IMR-90 (cell line): Measurements from ENCODE around the gene MADD. TPM values are rescaled to one million over a fixed set of nuclear protein-coding genes. Genes with fewer than 3 reads are reported as not detected.

ENCODE experiments used
- ATAC-seq: fragments of 200-7000 bp; cut with Tn5 transposase; 2 replicates; pipeline ENCODE4 v1.9.1; 2020; ENCODE audit warnings: low read depth, mild to moderate bottlenecking, moderate library complexity
- BruUV-seq: library from RNA; stranded (reverse); fragments of 400-500 nt; replicated peaks from 2 replicates; lab custom pipeline; 2021; lab: Mats Ljungman, UMichigan
- CTCF ChIA-PET: fragments of 300-600 bp; formaldehyde crosslinking; extraction: SDS; loops from one replicate; lab custom pipeline; 2021; ENCODE audit warnings: antibody characterized with exemption; lab: Yijun Ruan, JAX
- POLR2A ChIA-PET: fragments of 300-600 bp; sonication (Branson Sonifier 250); formaldehyde crosslinking; loops from one replicate; lab custom pipeline; 2022; ENCODE audit warnings: antibody characterized with exemption; ENCODE audit not compliant: unreplicated experiment; lab: Charles Lee
- DNase-seq: peaks from one replicate; pipeline ENCODE4 v3.0.0; 2013
- H2AFZ ChIP-seq: replicated peaks from 2 replicates; pipeline ENCODE3; 2013; ENCODE audit warnings: low read length, mild to moderate bottlenecking; ENCODE audit not compliant: poor library complexity
- H2AK5ac ChIP-seq: 2 replicates; pipeline ENCODE4 v1.6.1; 2013; ENCODE audit warnings: low read depth, low read length, inconsistent platforms
- H2AK9ac ChIP-seq: replicated peaks from 2 replicates; pipeline ENCODE3; 2013; ENCODE audit warnings: mild to moderate bottlenecking, low read depth, low read length, moderate library complexity; ENCODE audit not compliant: poor library complexity
- H2BK120ac ChIP-seq: 2 replicates; pipeline ENCODE4 v1.6.1; 2013; ENCODE audit warnings: low read depth, low read length, inconsistent platforms
- H2BK15ac ChIP-seq: 3 replicates; pipeline ENCODE4 v1.6.1; 2013; ENCODE audit warnings: low read depth, low read length, inconsistent platforms
- H2BK20ac ChIP-seq: 2 replicates; pipeline ENCODE4 v1.6.1; 2013; ENCODE audit warnings: low read depth, mild to moderate bottlenecking, inconsistent platforms, low read length, moderate library complexity
- H2BK5ac ChIP-seq: 2 replicates; pipeline ENCODE4 v1.6.1; 2013; ENCODE audit warnings: mild to moderate bottlenecking, low read depth, low read length, inconsistent platforms; ENCODE audit not compliant: poor library complexity, severe bottlenecking
- H3K14ac ChIP-seq: replicated peaks from 2 replicates; pipeline ENCODE4 v1.6.1; 2013; ENCODE audit warnings: low read depth, low read length, inconsistent platforms
- H3K18ac ChIP-seq: 2 replicates; pipeline ENCODE4 v1.6.1; 2013; ENCODE audit warnings: low read depth, low read length, control low read depth
- H3K23ac ChIP-seq: 2 replicates; pipeline ENCODE4 v1.6.1; 2013; ENCODE audit warnings: low read depth, low read length, inconsistent platforms
- H3K27ac ChIP-seq: 2 replicates; pipeline ENCODE4 v1.5.1; 2013; ENCODE audit warnings: mild to moderate bottlenecking, control low read depth, low read length; ENCODE audit not compliant: insufficient read depth
- H3K27me3 ChIP-seq: 2 replicates; pipeline ENCODE4 v1.6.1; 2013; ENCODE audit warnings: low read length; ENCODE audit not compliant: control insufficient read depth, insufficient read depth
- H3K36me3 ChIP-seq: 2 replicates; pipeline ENCODE4 v1.6.1; 2013; ENCODE audit warnings: low read length, mixed read lengths; ENCODE audit not compliant: control insufficient read depth, insufficient read depth
- H3K4ac ChIP-seq: 2 replicates; pipeline ENCODE4 v1.6.1; 2013; ENCODE audit warnings: low read depth, low read length, inconsistent platforms
- H3K4me1 ChIP-seq: 2 replicates; pipeline ENCODE4 v1.6.1; 2013; ENCODE audit warnings: low read length, mixed read lengths; ENCODE audit not compliant: control insufficient read depth, insufficient read depth
- H3K4me2 ChIP-seq: 2 replicates; pipeline ENCODE4 v1.6.1; 2013; ENCODE audit warnings: low read depth, mild to moderate bottlenecking, control low read depth, low read length, moderate library complexity
- H3K4me3 ChIP-seq: 2 replicates; pipeline ENCODE4 v1.5.1; 2013; ENCODE audit warnings: low read depth, mild to moderate bottlenecking, control low read depth, low read length, moderate library complexity; ENCODE audit not compliant: insufficient read depth
- H3K56ac ChIP-seq: 2 replicates; pipeline ENCODE4 v1.6.1; 2013; ENCODE audit warnings: low read length, inconsistent platforms; ENCODE audit not compliant: insufficient read depth; ENCODE audit errors: extremely low read depth
- H3K79me1 ChIP-seq, 2 experiments: 2 replicates each; pipeline ENCODE4 v1.6.1; 2013; ENCODE audit warnings: low read length in 2 of 2, inconsistent platforms in 1 of 2, low read depth in 1 of 2
- H3K9ac ChIP-seq: 2 replicates; pipeline ENCODE4 v1.6.1; 2013; ENCODE audit warnings: low read depth, low read length, control low read depth
- H3K9me1 ChIP-seq: 2 replicates; pipeline ENCODE4 v1.6.1; 2013; ENCODE audit warnings: low read length, inconsistent platforms; ENCODE audit not compliant: insufficient read depth
- H3K9me3 ChIP-seq: 2 replicates; pipeline ENCODE4 v1.6.1; 2013; ENCODE audit warnings: low read length; ENCODE audit not compliant: control insufficient read depth, insufficient read depth
- H4K20me1 ChIP-seq: 2 replicates; pipeline ENCODE4 v1.6.1; 2013; ENCODE audit warnings: low read length, inconsistent platforms; ENCODE audit not compliant: insufficient read depth
- H4K5ac ChIP-seq: 2 replicates; pipeline ENCODE4 v1.6.1; 2013; ENCODE audit warnings: mild to moderate bottlenecking, low read depth, low read length, control low read depth
- H4K8ac ChIP-seq, 2 experiments: 2 replicates each; pipeline ENCODE4 v1.6.1; 2013; ENCODE audit warnings: low read depth in 2 of 2, low read length in 2 of 2, control low read depth in 1 of 2, inconsistent platforms in 1 of 2
- H4K91ac ChIP-seq: 2 replicates; pipeline ENCODE4 v1.6.1; 2013; ENCODE audit warnings: low read depth, low read length, inconsistent platforms; ENCODE audit not compliant: insufficient read depth
- BHLHE40 ChIP-seq: fragments of 150-350 bp; IDR thresholded peaks from 2 replicates; pipeline ENCODE4 v1.6.1; 2016; ENCODE audit warnings: mild to moderate bottlenecking, low read depth, low read length
- CEBPB ChIP-seq: IDR thresholded peaks from 2 replicates; pipeline ENCODE4 v1.6.1; 2012; ENCODE audit warnings: low read depth, low read length, improper control_type of control experiment
- CTCF ChIP-seq: conservative IDR thresholded peaks from 2 replicates; pipeline ENCODE4 v1.5.1; 2012; ENCODE audit warnings: mild to moderate bottlenecking, low read depth, low read length, improper control_type of control experiment
- MAFK ChIP-seq: IDR thresholded peaks from 2 replicates; pipeline ENCODE4 v1.6.1; 2012; ENCODE audit warnings: low read depth, low read length, improper control_type of control experiment
- MAZ ChIP-seq: IDR thresholded peaks from 2 replicates; pipeline ENCODE4 v1.6.1; 2012; ENCODE audit warnings: low read depth, mild to moderate bottlenecking, low read length, improper control_type of control experiment, moderate library complexity, borderline replicate concordance
- NFE2L2 ChIP-seq: fragments of 150-350 bp; IDR thresholded peaks from 2 replicates; pipeline ENCODE4 v1.6.1; 2016; ENCODE audit warnings: low read depth, mild to moderate bottlenecking, low read length
- POLR2A ChIP-seq: IDR thresholded peaks from 2 replicates; pipeline ENCODE4 v1.6.1; 2012; ENCODE audit warnings: mild to moderate bottlenecking, low read depth, low read length
- RCOR1 ChIP-seq: IDR thresholded peaks from 2 replicates; pipeline ENCODE4 v1.6.1; 2012; ENCODE audit warnings: mild to moderate bottlenecking, low read length, improper control_type of control experiment; ENCODE audit not compliant: insufficient replicate concordance
- RFX5 ChIP-seq: IDR thresholded peaks from 2 replicates; pipeline ENCODE4 v1.8.0; 2012; ENCODE audit warnings: low read depth, mild to moderate bottlenecking, low read length, moderate library complexity
- WGBS, 2 experiments: methylation state at CpG; one replicate each; pipeline versions ENCODE4 v1.1.5 to v1.1.7; 2013; ENCODE audit warnings: missing lambda C conversion rate in 2 of 2; ENCODE audit not compliant: insufficient read length in 1 of 2; ENCODE audit errors: extremely low coverage in 2 of 2; 5-methylcytosine and 5-hydroxymethylcytosine counted together
- dilution Hi-C: fragments of 300-500 bp; cut with HindIII; formaldehyde crosslinking; loops from one replicate; pipeline ENCODE4 v1.14.3; 2018; ENCODE audit warnings: low sequenced_read_pairs; ENCODE audit not compliant: unreplicated experiment
- in situ Hi-C: fragments of 300-500 bp; cut with MboI; formaldehyde crosslinking; loops from 3 replicates; pipeline ENCODE4 v1.14.3; 2019; ENCODE audit warnings: low sequenced_read_pairs, inconsistent platforms, mixed read lengths
- intact Hi-C: fragments of 100-400 bp; cut with micrococcal nuclease; formaldehyde crosslinking; loops from 2 replicates; pipeline ENCODE4 v1.10.0; 2022
- polyA plus RNA-seq, 3 experiments: library from polyadenylated mRNA; depleted of rRNA; stranded (reverse); fragments of >200 nt; gene quantifications; 2 replicates each; pipeline ENCODE4 v1.2.3, GENCODE V29; 2012; ENCODE audit warnings: low replicate concordance in 1 of 3
- total RNA-seq: library from RNA; depleted of rRNA; stranded (reverse); fragments of >200 nt; gene quantifications from 2 replicates; pipeline ENCODE4 v1.2.3, GENCODE V29; 2012
- TF ChIP-seq, protein P1 (sequence below): fragments of 150-350 bp; IDR thresholded peaks from 2 replicates; pipeline ENCODE4 v1.6.1; 2017; ENCODE audit warnings: mild to moderate bottlenecking, antibody characterized with exemption, low read length, low read depth
- TF ChIP-seq, protein P2 (sequence below): fragments of 150-350 bp; IDR thresholded peaks from 2 replicates; pipeline ENCODE4 v1.6.1; 2016; ENCODE audit warnings: low read depth, mild to moderate bottlenecking, low read length, moderate library complexity, borderline replicate concordance

MADD gene
- total and polyA plus RNA-seq, 2 of the 4 experiments (the other 2 are of a cell fraction), result 13.3 to 16.4 TPM

DNA sequence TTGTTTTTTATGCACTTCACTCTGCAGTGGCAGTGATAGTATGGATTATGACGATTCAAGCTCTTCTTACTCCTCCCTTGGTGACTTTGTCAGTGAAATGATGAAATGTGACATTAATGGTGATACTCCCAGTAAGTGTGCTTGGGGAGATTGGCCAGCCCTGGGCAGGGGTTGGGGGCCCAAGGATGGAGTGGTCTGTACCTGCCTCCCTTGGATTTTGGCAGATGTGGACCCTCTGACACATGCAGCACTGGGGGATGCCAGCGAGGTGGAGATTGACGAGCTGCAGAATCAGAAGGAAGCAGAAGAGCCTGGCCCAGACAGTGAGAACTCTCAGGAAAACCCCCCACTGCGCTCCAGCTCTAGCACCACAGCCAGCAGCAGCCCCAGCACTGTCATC lies 14.2 kb downstream of the MADD start:
- Histone ChIP-seq H3K27me3 (no peaks in the 10 kb centered on the region), H3K9ac (no peak overlapping the region), H2BK120ac (no peak overlapping the region), H3K14ac (no peak overlapping the region), H3K79me1 (0 out of 4 replicates have a peak, but pooled peaks cover 0 to 2% of the 10 kb centered on the region in 2 experiments), H3K9me3 (no peaks in the 10 kb centered on the region), H3K36me3 (peaks cover 66% of the 10 kb centered on the region), H3K4me1 (no peaks in the 10 kb centered on the region), H2AFZ (no peak overlapping the region), H2AK9ac (no peak overlapping the region), H3K56ac (no peak overlapping the region), H2AK5ac (no peak overlapping the region), H3K18ac (no peak overlapping the region), H4K8ac (no peak overlapping the region), H3K9me1 (peaks cover 5% of the 10 kb centered on the region; the same call in 1 of the 2 replicates), H3K4me3 (no peak overlapping the region), H3K4me2 (no peak overlapping the region), H3K23ac (no peak overlapping the region), H2BK15ac (no peak overlapping the region), H4K91ac (no peak overlapping the region), H4K20me1 (no peaks in the 10 kb centered on the region), H2BK5ac (no peak overlapping the region), H3K4ac (no peak overlapping the region), H2BK20ac (no peak overlapping the region), H3K27ac (no peak overlapping the region), H4K5ac (no peak overlapping the region)
- WGBS, 2 experiments, result 80% methylated on average over 1 of the region's 4 CpGs; no CpG with 5 or more reads in 1 of the 2 experiments
- in situ Hi-C loops (no loop called here), intact Hi-C loops (no loop called here), dilution Hi-C loops (no loop called here)
- no peak for DNase-seq
- ChIA-PET POLR2A (no interaction called here), CTCF (no interaction called here)
- ATAC-seq, result no peak
- BruUV-seq, result no TSS peak
- TF ChIP-seq NFE2L2, result no peak
- TF ChIP-seq CEBPB, result no peak
- TF ChIP-seq, protein P1, sequence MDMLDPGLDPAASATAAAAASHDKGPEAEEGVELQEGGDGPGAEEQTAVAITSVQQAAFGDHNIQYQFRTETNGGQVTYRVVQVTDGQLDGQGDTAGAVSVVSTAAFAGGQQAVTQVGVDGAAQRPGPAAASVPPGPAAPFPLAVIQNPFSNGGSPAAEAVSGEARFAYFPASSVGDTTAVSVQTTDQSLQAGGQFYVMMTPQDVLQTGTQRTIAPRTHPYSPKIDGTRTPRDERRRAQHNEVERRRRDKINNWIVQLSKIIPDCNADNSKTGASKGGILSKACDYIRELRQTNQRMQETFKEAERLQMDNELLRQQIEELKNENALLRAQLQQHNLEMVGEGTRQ, result no peak
- no peak for TF ChIP-seq MAFK
- TF ChIP-seq, protein P2, sequence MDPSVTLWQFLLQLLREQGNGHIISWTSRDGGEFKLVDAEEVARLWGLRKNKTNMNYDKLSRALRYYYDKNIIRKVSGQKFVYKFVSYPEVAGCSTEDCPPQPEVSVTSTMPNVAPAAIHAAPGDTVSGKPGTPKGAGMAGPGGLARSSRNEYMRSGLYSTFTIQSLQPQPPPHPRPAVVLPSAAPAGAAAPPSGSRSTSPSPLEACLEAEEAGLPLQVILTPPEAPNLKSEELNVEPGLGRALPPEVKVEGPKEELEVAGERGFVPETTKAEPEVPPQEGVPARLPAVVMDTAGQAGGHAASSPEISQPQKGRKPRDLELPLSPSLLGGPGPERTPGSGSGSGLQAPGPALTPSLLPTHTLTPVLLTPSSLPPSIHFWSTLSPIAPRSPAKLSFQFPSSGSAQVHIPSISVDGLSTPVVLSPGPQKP, result no peak
- no peak for TF ChIP-seq MAZ
- TF ChIP-seq BHLHE40, result no peak
- no peak for TF ChIP-seq POLR2A
- TF ChIP-seq RFX5, result no peak
- TF ChIP-seq RCOR1, result no peak
- TF ChIP-seq CTCF, result no peak
